GM19463 (cell line): ENCODE data around the gene ALOX12B.
"Not testable (repeated sequence)": the region's sequence is repeated elsewhere in the genome, so short reads cannot be mapped to it uniquely, and the experiment has no call there.

Source experiments
- ATAC-seq: cut with Tn5 transposase; IDR thresholded peaks from one replicate; pipeline ENCODE4 v1.9.1; 2021; ENCODE audit warnings: mild to moderate bottlenecking, moderate library complexity; ENCODE audit not compliant: unreplicated experiment

The ALOX12B gene

GRCh38 chr17:8119581-8120519 lies 32.3 kb upstream of the ALOX12B start:
- ATAC-seq, result peak; percentile 23

GRCh38 chr17:8118769-8119580 lies 31.5 kb upstream of the ALOX12B start:
- peak; percentile 42 for ATAC-seq

GRCh38 chr17:8117980-8118768 lies 30.7 kb upstream of the ALOX12B start, which contains the start of gene ALOXE3:
Gene ALOXE3 (minus strand): TSS chr17:8118514. CDS start chr17:8117990, 524 bp downstream.
- peak; percentile 2 for ATAC-seq

- ATAC-seq, result no peak
Measured at GRCh38 chr17:8117367-8117979, 30.0 kb upstream of the ALOX12B start.

GRCh38 chr17:8116776-8117175 lies 29.3 kb upstream of the ALOX12B start:
- ATAC-seq, result no peak

- no peak for ATAC-seq
Measured at GRCh38 chr17:8110907-8111306, 23.4 kb upstream of the ALOX12B start.

- ATAC-seq, result no peak
Measured at GRCh38 chr17:8110456-8110804, 22.9 kb upstream of the ALOX12B start.

- ATAC-seq, result no peak
Measured at GRCh38 chr17:8109661-8110455, 22.3 kb upstream of the ALOX12B start.

- ATAC-seq, result no peak
Measured at GRCh38 chr17:8108972-8109660, 21.6 kb upstream of the ALOX12B start.

GRCh38 chr17:8106980-8107379 lies 19.5 kb upstream of the ALOX12B start:
- not testable (repeated sequence) for ATAC-seq

- ATAC-seq, result no peak
Measured at GRCh38 chr17:8105957-8106398, 18.5 kb upstream of the ALOX12B start.

GRCh38 chr17:8104911-8105310 lies 17.4 kb upstream of the ALOX12B start:
- ATAC-seq, result no peak

- ATAC-seq, result no peak
Measured at GRCh38 chr17:8103549-8103948, 16.0 kb upstream of the ALOX12B start.

GRCh38 chr17:8101721-8102120 lies 14.2 kb upstream of the ALOX12B start:
- no peak for ATAC-seq

- ATAC-seq, result no peak
Measured at GRCh38 chr17:8100763-8101162, 13.2 kb upstream of the ALOX12B start.

GRCh38 chr17:8100111-8100510 lies 12.6 kb upstream of the ALOX12B start:
- no peak for ATAC-seq

GRCh38 chr17:8096541-8096940 lies 9.0 kb upstream of the ALOX12B start:
- ATAC-seq, result no peak

- no peak for ATAC-seq
Measured at GRCh38 chr17:8095361-8095760, 7.8 kb upstream of the ALOX12B start.

GRCh38 chr17:8091033-8091687 lies 3.6 kb upstream of the ALOX12B start:
- ATAC-seq, result no peak
